ENCODE data around the gene ADAM10.

Gene ADAM10

DNA sequence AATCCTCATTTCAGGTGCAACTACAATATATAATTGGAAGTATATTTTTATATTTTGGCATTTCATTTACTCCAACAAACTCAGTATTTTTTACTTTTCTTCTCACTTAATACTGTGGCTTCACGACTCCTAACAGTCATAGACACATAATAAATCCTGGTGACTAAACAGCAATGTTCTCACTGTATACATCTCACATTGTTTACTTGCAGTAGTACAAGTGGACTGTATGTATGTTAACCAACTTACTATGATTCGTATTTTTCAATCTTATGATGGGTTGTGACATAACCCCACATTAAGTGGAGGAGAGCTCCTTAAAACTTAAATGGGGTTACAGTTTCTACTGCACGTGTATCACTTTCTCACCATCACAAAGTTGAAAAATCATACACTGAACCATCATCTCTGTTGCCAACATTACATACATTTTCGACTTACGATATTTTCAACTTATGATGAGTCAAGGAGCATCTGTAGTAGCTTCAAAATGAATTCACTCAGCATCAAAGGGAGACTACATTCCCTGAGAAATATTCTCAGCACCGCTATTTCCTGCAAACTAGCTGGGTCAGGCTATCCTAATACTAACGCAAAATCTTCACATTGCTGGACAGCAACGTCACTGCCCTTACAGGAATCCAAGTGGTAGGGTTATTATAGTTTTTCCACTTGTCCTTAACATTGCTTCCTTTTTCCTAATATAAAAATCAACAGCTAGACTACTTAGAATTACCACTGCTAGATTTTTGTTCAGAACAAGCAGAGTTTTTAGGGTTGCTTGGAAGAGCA, 7.3 kb downstream of the ADAM10 start:
- no peak for DNase-seq
- no peak overlapping the region for H3K27ac Mint-ChIP-seq
- H3K36me3 Mint-ChIP-seq (ENCODE audit: low read depth): peaks cover 8% of the 10 kb centered on the region
- H3K4me3 Mint-ChIP-seq: no peak overlapping the region
- no peaks in the 10 kb centered on the region for H3K9me3 Mint-ChIP-seq
- H3K4me1 Mint-ChIP-seq (ENCODE audit: low read depth): peaks cover 77% of the 10 kb centered on the region
- no peaks in the 10 kb centered on the region for H3K27me3 Mint-ChIP-seq

DNA sequence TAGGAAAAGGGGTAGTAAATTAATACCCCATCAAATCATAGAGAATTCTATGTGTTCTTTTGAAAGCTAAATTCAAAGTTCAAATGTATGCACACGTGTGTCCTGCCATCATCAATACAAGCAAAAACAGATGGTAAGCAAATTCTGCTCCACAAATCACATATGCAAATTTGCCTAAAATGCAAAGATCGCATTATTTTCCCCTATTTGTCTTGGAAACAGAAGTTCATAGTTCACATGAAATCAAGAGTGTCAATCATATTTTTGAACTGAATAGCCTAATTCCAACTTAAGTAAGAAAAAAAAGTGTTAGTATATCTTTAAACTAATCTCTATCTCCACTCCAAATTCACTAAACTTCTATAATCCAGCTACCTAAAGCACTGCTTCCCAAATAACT, 8.5 kb downstream of the ADAM10 start:
- Mint-ChIP-seq H3K27me3 (no peaks in the 10 kb centered on the region), H3K4me1 (ENCODE audit: low read depth) (peaks cover 79% of the 10 kb centered on the region), H3K4me3 (no peak overlapping the region), H3K27ac (no peak overlapping the region), H3K9me3 (no peaks in the 10 kb centered on the region), H3K36me3 (ENCODE audit: low read depth) (peaks cover 8% of the 10 kb centered on the region)
- DNase-seq: no peak

DNA sequence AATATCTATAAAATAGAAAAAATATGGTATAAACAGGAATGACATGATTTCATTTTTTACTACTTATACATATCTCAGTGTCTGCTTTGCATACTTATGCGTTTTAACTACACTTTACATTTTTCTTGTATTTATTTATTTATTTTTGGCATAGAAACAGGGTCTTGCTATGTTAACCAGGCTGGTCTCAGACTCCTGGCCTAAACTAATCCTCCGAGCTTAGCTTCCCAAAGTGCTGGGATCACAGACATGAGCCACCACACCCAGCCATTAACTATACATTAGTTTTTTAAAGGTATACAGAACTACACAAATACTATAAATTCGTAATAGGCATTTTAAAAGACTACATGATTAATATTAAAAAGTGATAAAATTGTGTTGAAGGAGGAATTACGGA, 9.1 kb downstream of the ADAM10 start:
- DNase-seq: no peak
- H3K4me1 Mint-ChIP-seq (ENCODE audit: low read depth): peaks cover 79% of the 10 kb centered on the region
- no peaks in the 10 kb centered on the region for H3K9me3 Mint-ChIP-seq
- H3K36me3 Mint-ChIP-seq (ENCODE audit: low read depth): peaks cover 8% of the 10 kb centered on the region
- no peak overlapping the region for H3K4me3 Mint-ChIP-seq
- H3K27me3 Mint-ChIP-seq: no peaks in the 10 kb centered on the region
- no peak overlapping the region for H3K27ac Mint-ChIP-seq

DNA sequence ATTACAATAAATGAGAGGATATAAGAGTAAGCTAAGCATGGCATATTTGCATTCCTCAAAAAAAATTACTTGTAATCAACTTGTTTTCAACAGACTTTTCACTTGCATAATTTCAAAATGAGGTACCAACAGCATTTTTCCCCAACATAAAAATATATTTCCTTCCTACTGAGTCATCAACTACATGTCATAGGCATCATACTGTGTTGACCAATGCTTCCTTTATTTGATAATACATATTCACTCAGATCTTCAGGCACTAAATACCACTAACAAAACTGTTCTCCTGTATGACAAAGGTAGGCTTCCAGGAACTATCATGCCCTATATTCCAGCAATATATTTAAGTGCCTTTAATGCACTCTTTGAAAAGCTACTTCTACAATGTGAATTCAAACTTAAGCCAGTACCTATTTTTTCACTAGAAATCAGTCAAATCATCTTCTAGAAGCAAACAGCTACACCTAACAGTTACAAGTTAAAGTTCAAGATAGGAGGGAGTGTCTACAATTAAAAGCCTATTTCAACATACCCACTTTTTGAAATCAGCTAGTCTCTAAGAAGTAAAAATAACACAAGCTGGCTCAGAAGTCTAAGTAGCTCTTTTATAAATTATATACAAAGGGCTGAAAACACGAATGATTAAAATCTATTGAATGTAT, 11.3 kb downstream of the ADAM10 start:
- no peaks in the 10 kb centered on the region for H3K27me3 Mint-ChIP-seq
- peaks cover under 1% of the 10 kb centered on the region for H3K36me3 Mint-ChIP-seq (ENCODE audit: low read depth)
- H3K27ac Mint-ChIP-seq: peak overlapping the region; percentile 74
- no peak for DNase-seq
- H3K9me3 Mint-ChIP-seq: no peaks in the 10 kb centered on the region
- H3K4me1 Mint-ChIP-seq (ENCODE audit: low read depth): peaks cover 77% of the 10 kb centered on the region
- H3K4me3 Mint-ChIP-seq: peak overlapping the region; percentile 3

DNA sequence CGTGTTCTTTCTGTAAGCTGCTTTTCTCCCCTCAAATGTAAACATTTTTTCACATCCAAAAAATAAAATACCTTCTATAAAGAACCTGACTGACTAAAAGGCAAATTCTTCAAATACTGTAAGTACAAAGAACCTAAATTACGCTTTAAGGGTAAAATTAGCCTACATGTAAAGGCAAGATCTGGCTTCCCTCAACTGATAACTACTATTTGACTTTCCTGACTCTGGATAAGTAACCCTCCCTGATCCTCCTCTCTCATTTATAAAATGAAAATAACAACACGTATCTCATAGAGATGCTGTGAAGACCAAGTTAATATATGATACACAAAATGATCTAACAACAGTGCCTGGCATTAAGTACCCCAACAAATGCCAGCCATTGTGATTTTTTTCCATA, 12.2 kb downstream of the ADAM10 start:
- Mint-ChIP-seq H3K9me3 (no peaks in the 10 kb centered on the region), H3K27ac (no peak overlapping the region), H3K4me3 (no peak overlapping the region), H3K27me3 (no peaks in the 10 kb centered on the region), H3K36me3 (ENCODE audit: low read depth) (peaks cover 5% of the 10 kb centered on the region), H3K4me1 (ENCODE audit: low read depth) (peaks cover 77% of the 10 kb centered on the region)
- DNase-seq: no peak

DNA sequence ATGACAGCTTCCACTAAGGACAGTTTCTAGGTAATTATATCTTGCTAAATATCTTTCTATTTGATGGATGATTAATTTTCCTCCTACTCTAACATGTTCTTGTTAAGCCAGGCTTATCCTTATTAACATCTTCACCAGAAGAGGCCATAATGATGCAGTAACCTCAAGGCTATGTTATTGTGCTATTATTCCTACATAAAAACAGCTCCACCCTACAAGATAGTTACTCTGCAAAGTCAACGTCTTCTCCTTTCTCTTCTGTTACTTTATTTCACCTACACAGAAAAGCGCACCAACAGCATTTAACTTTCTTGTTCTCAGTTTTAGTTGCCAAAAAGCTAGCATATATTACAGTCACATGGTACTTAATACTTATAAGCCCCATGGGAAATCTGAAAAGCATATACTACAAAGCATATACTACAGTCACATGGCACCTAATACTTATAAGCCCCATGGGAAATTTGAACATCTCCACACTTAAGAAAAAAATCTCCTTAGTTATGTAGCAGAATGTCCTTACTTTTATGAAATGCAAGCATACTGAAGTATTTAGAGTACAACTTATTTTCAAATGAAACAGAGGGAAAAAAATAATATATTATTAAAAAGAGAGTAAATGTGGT, 13.4 kb downstream of the ADAM10 start:
- Mint-ChIP-seq H3K4me1 (ENCODE audit: low read depth) (peaks cover 74% of the 10 kb centered on the region), H3K36me3 (ENCODE audit: low read depth) (peaks cover 13% of the 10 kb centered on the region), H3K27ac (no peak overlapping the region), H3K27me3 (no peaks in the 10 kb centered on the region), H3K9me3 (no peaks in the 10 kb centered on the region), H3K4me3 (no peak overlapping the region)
- DNase-seq: no peak

DNA sequence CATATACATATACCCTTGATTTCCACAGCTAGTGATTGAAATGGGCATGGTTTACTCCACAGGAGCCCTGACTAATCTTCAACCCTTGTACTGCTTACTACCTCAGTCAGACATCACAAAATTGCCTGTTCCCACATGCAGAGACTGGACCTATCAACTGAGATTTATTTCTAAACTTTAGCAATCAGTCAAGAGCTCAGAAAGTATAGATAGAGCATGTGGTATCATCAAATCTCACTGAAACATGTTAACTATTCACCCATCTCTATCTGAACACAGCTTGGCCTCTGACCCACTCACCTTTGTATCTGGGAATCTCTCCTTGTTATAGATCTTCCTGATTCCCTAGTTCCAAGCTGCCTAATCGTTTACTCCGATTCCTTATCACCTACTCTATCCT, 14.6 kb downstream of the ADAM10 start:
- Mint-ChIP-seq H3K27ac (no peak overlapping the region), H3K27me3 (no peaks in the 10 kb centered on the region), H3K4me1 (ENCODE audit: low read depth) (peaks cover 75% of the 10 kb centered on the region), H3K9me3 (no peaks in the 10 kb centered on the region), H3K36me3 (ENCODE audit: low read depth) (peaks cover 18% of the 10 kb centered on the region), H3K4me3 (no peak overlapping the region)
- no peak for DNase-seq

DNA sequence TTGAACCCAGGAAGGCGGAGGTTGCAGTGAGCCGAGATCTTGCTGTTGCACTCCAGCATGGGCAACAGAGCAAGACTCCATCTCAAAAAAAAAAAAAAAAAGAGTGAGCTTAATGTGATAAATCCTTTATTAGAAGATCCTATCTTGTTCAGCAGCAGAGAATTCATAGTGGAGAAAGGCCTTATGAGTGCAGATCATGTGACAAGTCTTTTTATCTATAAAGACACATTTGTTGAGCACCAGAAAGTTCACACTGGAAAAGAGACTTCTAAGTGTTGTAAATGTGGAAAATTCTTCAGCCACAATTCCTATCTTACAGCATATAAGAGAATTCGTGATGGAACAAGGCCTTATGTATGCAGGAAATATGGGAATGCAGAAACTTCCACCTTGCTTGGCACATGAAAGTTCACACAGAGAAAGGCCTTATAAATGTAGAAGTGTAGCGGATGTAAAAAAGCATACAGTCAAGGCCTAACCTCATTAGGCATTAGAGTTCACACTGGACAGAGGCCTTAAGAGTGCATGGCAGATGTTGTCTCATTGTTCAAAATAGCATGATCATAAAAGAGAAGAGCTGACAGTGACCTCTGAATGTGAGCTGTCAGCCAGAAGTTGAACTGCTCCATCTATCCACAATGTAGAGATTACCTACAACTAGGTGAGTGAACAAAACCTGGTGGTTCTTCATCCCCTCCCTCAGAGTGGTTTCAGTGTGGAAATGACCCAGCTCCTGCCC, 16.7 kb downstream of the ADAM10 start:
- Mint-ChIP-seq H3K36me3 (ENCODE audit: low read depth) (peaks cover 26% of the 10 kb centered on the region), H3K4me1 (ENCODE audit: low read depth) (peaks cover 71% of the 10 kb centered on the region), H3K9me3 (no peaks in the 10 kb centered on the region), H3K27me3 (no peaks in the 10 kb centered on the region), H3K27ac (peak overlapping the region; percentile 44), H3K4me3 (no peak overlapping the region)
- no peak for DNase-seq

DNA sequence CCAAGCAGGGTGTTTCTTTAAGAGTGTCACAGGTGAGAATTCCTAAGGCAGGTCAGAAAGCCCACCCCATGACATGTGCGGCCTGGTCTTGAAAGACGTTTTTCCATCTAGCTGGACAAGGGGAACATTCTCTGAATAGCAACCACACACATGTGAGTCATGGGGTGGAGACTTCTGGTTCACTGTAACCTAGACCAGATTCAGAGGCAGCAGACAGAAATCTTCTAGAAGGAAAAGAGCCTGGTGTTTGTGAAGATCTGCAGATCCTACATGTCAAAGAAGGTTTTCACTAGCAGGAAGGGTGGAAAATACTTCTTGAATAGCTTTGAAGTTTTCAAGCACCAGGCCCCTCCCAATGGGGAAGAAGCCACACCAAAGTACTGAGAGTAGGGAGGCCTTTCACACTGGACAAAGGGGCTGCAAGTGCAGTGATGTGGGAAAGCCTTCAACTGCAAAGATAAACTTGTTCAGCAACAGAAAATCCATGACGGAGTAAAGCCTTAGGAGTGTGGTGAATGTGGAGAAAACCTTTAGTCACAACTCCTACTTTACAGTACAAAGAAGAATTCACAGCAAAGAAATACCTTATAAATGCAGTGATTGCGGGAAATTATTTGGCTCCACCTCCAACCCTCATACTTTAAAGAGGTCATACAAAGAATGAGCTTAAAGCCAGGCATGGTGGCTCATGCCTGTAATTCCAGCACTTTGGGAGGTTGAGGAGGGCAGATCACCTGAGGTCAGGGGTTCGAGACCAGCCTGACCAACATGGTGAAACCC, 17.6 kb downstream of the ADAM10 start:
- DNase-seq: no peak
- Mint-ChIP-seq H3K4me1 (ENCODE audit: low read depth) (peaks cover 69% of the 10 kb centered on the region), H3K27me3 (no peaks in the 10 kb centered on the region), H3K9me3 (no peaks in the 10 kb centered on the region), H3K27ac (peak overlapping the region; percentile 59), H3K36me3 (ENCODE audit: low read depth) (peaks cover 26% of the 10 kb centered on the region), H3K4me3 (no peak overlapping the region)

DNA sequence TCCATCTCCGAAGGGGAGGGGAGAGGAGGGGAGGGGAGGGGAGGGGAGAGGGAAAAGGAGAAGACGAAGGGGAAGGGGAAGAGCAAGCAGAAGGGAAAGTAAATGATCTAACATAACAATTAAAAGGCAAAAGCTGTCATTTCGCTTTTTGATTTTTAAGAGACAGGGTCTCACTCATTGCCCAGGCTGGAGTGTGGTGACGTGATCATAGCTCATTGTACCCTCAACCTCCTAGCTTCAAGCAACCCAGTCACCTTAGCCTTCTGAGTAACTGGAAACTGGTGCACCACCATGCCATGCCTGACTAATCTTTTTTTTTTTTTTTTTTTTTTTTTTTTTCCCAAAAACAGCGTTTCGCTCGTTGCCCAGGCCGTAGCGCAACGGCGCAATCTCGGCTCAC, 22.6 kb downstream of the ADAM10 start:
- peaks cover 48% of the 10 kb centered on the region for H3K4me1 Mint-ChIP-seq (ENCODE audit: low read depth)
- H3K27ac Mint-ChIP-seq: no peak overlapping the region
- H3K36me3 Mint-ChIP-seq (ENCODE audit: low read depth): peaks cover 20% of the 10 kb centered on the region
- H3K27me3 Mint-ChIP-seq: no peaks in the 10 kb centered on the region
- H3K4me3 Mint-ChIP-seq: no peak overlapping the region
- DNase-seq: no peak
- no peaks in the 10 kb centered on the region for H3K9me3 Mint-ChIP-seq

DNA sequence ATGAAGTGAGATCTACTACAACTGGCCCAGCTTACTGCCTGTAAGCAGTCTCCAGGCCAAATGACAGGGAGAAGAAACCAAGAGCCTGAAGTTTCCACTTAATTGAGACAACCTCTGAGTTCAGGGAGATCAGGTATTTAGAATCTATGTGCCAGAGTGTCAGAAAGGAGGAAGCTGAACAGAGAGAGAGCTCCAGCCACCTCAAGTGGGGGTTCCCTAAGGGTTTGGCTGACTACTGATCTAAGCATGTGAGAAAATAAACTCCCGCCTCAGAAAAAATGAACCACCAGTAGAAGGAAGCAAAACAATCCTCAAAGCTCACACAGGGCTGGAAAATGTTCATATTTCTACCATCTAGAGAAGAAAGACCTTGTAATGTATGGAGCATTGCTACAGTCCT, 25.0 kb downstream of the ADAM10 start:
- Mint-ChIP-seq H3K27me3 (no peaks in the 10 kb centered on the region), H3K27ac (peak overlapping the region; percentile 10), H3K9me3 (no peaks in the 10 kb centered on the region), H3K4me3 (no peak overlapping the region), H3K36me3 (ENCODE audit: low read depth) (peaks cover 15% of the 10 kb centered on the region), H3K4me1 (ENCODE audit: low read depth) (peaks cover 50% of the 10 kb centered on the region)
- DNase-seq: no peak

DNA sequence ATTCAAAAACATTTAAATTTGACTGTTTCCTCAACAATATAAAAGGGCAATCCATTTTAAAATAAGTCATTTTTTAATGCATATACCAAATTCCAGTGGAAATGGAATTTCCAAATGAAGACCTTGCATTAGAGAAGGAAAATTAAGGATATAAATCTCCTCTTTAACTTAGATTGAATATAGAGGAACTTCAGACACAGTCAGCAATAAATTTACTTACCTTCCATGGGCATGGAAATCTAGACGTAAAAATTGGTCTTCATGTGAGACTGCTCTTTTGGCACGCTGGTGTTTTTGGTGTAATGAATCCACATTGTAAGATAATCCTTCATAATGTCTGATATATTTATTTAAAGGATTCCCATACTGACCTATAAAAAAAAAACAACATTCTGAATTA, 32.1 kb downstream of the ADAM10 start:
- peaks cover 48% of the 10 kb centered on the region for H3K36me3 Mint-ChIP-seq (ENCODE audit: low read depth)
- H3K4me1 Mint-ChIP-seq (ENCODE audit: low read depth): peaks cover 21% of the 10 kb centered on the region
- no peak overlapping the region for H3K27ac Mint-ChIP-seq
- no peak overlapping the region for H3K4me3 Mint-ChIP-seq
- no peaks in the 10 kb centered on the region for H3K9me3 Mint-ChIP-seq
- H3K27me3 Mint-ChIP-seq: no peaks in the 10 kb centered on the region
- DNase-seq: no peak

DNA sequence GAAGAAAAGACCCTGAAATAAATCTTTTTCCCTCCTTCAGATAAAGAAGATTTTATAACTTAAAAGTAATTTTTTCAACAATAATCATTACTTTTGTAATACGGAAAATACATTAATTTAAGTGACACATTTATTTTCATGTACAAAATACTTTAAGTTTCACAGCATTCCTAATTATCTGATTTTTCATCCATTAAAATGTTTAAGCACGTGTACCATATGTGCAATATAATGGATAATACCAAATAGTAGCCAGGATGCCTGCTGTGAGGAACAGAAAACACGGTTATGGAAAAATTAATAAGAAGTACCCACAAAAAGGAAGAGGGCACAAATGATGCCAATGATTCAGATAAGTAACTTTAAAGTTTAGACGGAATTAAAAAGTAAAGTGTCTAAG, 33.5 kb downstream of the ADAM10 start:
- no peaks in the 10 kb centered on the region for H3K9me3 Mint-ChIP-seq
- H3K36me3 Mint-ChIP-seq (ENCODE audit: low read depth): peaks cover 47% of the 10 kb centered on the region
- H3K27ac Mint-ChIP-seq: no peak overlapping the region
- H3K4me1 Mint-ChIP-seq (ENCODE audit: low read depth): peaks cover 20% of the 10 kb centered on the region
- no peak for DNase-seq
- no peaks in the 10 kb centered on the region for H3K27me3 Mint-ChIP-seq
- H3K4me3 Mint-ChIP-seq: no peak overlapping the region

Measured in activated T-cell treated with anti-CD3 and anti-CD28 coated beads, Interleukin-2, amount 50 U/mL, for 24 hours (primary cell).